ENCODE results near the gene LHX1. TPM values are rescaled to one million over a fixed set of nuclear protein-coding genes. Genes with fewer than 3 reads are reported as not detected.

LHX1 gene
- total and polyA plus RNA-seq, 9 of the 15 experiments (the other 6 are each of a cell fraction or from before 2014, with no cell fraction given), result 0.05 to 0.64 (median 0.07) TPM; not detected in 6

GRCh38 chr17:36937959-36938565, 787 bp downstream of the LHX1 start (continued):
- TF ChIP-seq BCLAF1 (IDR thresholded peaks at IDR 0.05; ENCODE audit: borderline replicate concordance in 1 of 2, control insufficient read depth in 1 of 2, low read depth in 2 of 2, low read length in 1 of 2) (no peak), MBD1 (CRISPR knock-in tag; IDR thresholded peaks at IDR 0.05) (no peak), AFF1 (IDR thresholded peaks at IDR 0.05; ENCODE audit: low read depth in 1 of 2, partially characterized antibody in 2 of 2) (no peak), MCM3 (IDR thresholded peaks at IDR 0.05) (no peak), ZNF280A (IDR thresholded peaks at IDR 0.05; ENCODE audit: low read depth, partially characterized antibody) (no peak), HCFC1 (IDR thresholded peaks at IDR 0.05; ENCODE audit: low read depth, low read length) (no peak), PURB (CRISPR knock-in tag; IDR thresholded peaks at IDR 0.05; ENCODE audit: low read depth) (no peak), EGR1 (conservative IDR thresholded peaks at IDR 0.05) (peak; percentile 63), ELK3 (CRISPR knock-in tag; IDR thresholded peaks at IDR 0.05) (no peak), HNRNPLL (IDR thresholded peaks at IDR 0.05; ENCODE audit: low read depth, low read length, poor library complexity, severe bottlenecking) (no peak), ETV1 (tag; conservative IDR thresholded peaks at IDR 0.05; ENCODE audit: low read depth) (peak; percentile 61), MTA2 (IDR thresholded peaks at IDR 0.05; ENCODE audit: low read depth) (no peak), CREB1 (IDR thresholded peaks at IDR 0.05) (no peak), CREB1 (CRISPR knock-in tag; IDR thresholded peaks at IDR 0.05) (no peak), TAF9B (IDR thresholded peaks at IDR 0.05; ENCODE audit: partially characterized antibody) (no peak), NONO (IDR thresholded peaks at IDR 0.05; ENCODE audit: low read depth in 2 of 2, low read length in 1 of 2) (no peak)
